Sigmoid colon (tissue), 7 donors: Measurements from ENCODE around the gene ESR1. TPM values are rescaled to one million over a fixed set of nuclear protein-coding genes. Genes with fewer than 3 reads are reported as not detected.

ENCODE experiments used
- DNase-seq: peaks from one replicate; pipeline ENCODE4 v3.0.0-alpha.2; 2019
- H3K27ac ChIP-seq, 4 donors: fragments of 200-600 bp; sonication (generic); one replicate each; pipeline ENCODE4 v1.5.1; 2016 to 2019; ENCODE audit warnings: mild to moderate bottlenecking in 1 of 4
- H3K27me3 ChIP-seq, 3 donors: fragments of 200-600 bp; sonication (generic); one replicate each; pipeline ENCODE4 v1.5.1; 2019; ENCODE audit warnings: mild to moderate bottlenecking in 1 of 3
- H3K36me3 ChIP-seq, 4 donors: fragments of 200-600 bp; sonication (generic); one replicate each; pipeline ENCODE4 v1.5.1; 2016 to 2019
- H3K4me1 ChIP-seq, 4 donors: fragments of 200-600 bp; sonication (generic); one replicate each; pipeline ENCODE4 v1.5.1; 2017 to 2019
- H3K4me3 ChIP-seq, 4 donors: fragments of 200-600 bp; sonication (generic); one replicate each; pipeline ENCODE4 v1.5.1; 2017 to 2019; ENCODE audit warnings: mild to moderate bottlenecking in 2 of 4, moderate library complexity in 1 of 4
- H3K9me3 ChIP-seq, 4 donors: fragments of 200-600 bp in 3 of 4; sonication (generic) in 3 of 4; one replicate each; pipeline versions ENCODE4 v1.5.1 to v1.6.1; 2013 to 2019
- CTCF ChIP-seq, 4 experiments: fragments of 450-650 bp in 3 of 4; fragments of 200-600 bp in 1 of 4; IDR thresholded peaks; one replicate each; pipeline ENCODE4 v1.5.1; 2016 to 2019; ENCODE audit warnings: antibody characterized with exemption in 4 of 4, mild to moderate bottlenecking in 3 of 4, moderate library complexity in 2 of 4
- EP300 ChIP-seq, 4 donors: sonication (generic); formaldehyde crosslinking; IDR thresholded peaks; one replicate each; pipeline ENCODE4 v1.6.1; 2017; ENCODE audit warnings: antibody characterized with exemption in 4 of 4
- POLR2A ChIP-seq, 2 donors: fragments of 450-650 bp; IDR thresholded peaks; one replicate each; pipeline ENCODE4 v1.6.1; 2016; ENCODE audit warnings: antibody characterized with exemption in 2 of 2, mild to moderate bottlenecking in 2 of 2, moderate library complexity in 2 of 2
- POLR2AphosphoS5 ChIP-seq, 4 donors: sonication (generic); formaldehyde crosslinking; IDR thresholded peaks; one replicate each; pipeline ENCODE4 v1.6.1; 2017; ENCODE audit warnings: antibody characterized with exemption in 4 of 4
- WGBS, 2 donors: extraction: QIAGEN DNeasy Blood & Tissue Kit; methylation state at CpG; one replicate each; pipeline ENCODE4 v1.1.7; 2013; 5-methylcytosine and 5-hydroxymethylcytosine counted together
- intact Hi-C: fragments of 100-400 bp; cut with DNase I; formaldehyde crosslinking; loops from one replicate; pipeline ENCODE4 v1.15.1; 2023
- polyA plus RNA-seq, 3 donors: library from polyadenylated mRNA; stranded (reverse); fragments of 200-250 nt; gene quantifications; one replicate each; pipeline ENCODE4 v1.2.3, GENCODE V29; 2013
- total RNA-seq, 4 donors: library from RNA; depleted of rRNA; stranded (reverse); fragments of >200 nt; gene quantifications; one replicate each; pipeline ENCODE4 v1.1.0, GENCODE V29; 2016
- donor health status: healthy with polysubstance abuse.
- donor health status: Bipolar disorder and iron deficiency.
- donor health status: healthy.

Gene ESR1
- total and polyA plus RNA-seq, 7 donors: under 0.01 to 2.2 (median 0.91) TPM; not detected in 1

GRCh38 chr6:151914484-151914883 lies 107.0 kb downstream of the ESR1 start:
- Histone ChIP-seq H3K4me3 (no peak overlapping the region), H3K27ac (no peak overlapping the region), H3K27me3 (no peaks in the 10 kb centered on the region), H3K4me1 (no peaks in the 10 kb centered on the region), H3K36me3 (no peaks in the 10 kb centered on the region), H3K9me3 (no peaks in the 10 kb centered on the region)
- TF ChIP-seq EP300 (IDR thresholded peaks at IDR 0.05): no peak
- no peak for TF ChIP-seq POLR2AphosphoS5 (IDR thresholded peaks at IDR 0.05)
- no peak for TF ChIP-seq CTCF (IDR thresholded peaks at IDR 0.05)
- no peak for TF ChIP-seq POLR2A (IDR thresholded peaks at IDR 0.05)
- 84 to 90% methylated on average over 4 of the region's 4 CpGs for WGBS, 2 donors
- intact Hi-C loops: no loop called here
- DNase-seq: no peak

GRCh38 chr6:151916075-151916474 lies 108.6 kb downstream of the ESR1 start:
- DNase-seq: no peak
- no peak overlapping the region for H3K4me3 ChIP-seq
- no peaks in the 10 kb centered on the region for H3K9me3 ChIP-seq
- H3K36me3 ChIP-seq: no peaks in the 10 kb centered on the region
- 84 to 92% methylated on average over 3 of the region's 3 CpGs for WGBS, 2 donors
- no peaks in the 10 kb centered on the region for H3K27me3 ChIP-seq
- no peaks in the 10 kb centered on the region for H3K4me1 ChIP-seq
- intact Hi-C loops: no loop called here
- H3K27ac ChIP-seq: no peak overlapping the region
- no peak for TF ChIP-seq POLR2AphosphoS5 (IDR thresholded peaks at IDR 0.05)
- TF ChIP-seq POLR2A (IDR thresholded peaks at IDR 0.05): no peak
- TF ChIP-seq CTCF (IDR thresholded peaks at IDR 0.05): no peak
- TF ChIP-seq EP300 (IDR thresholded peaks at IDR 0.05): no peak

- H3K4me1 ChIP-seq: no peaks in the 10 kb centered on the region
- H3K36me3 ChIP-seq: no peaks in the 10 kb centered on the region
- TF ChIP-seq EP300 (IDR thresholded peaks at IDR 0.05): no peak
- peak in 1 of 4 donors; percentile 16 for TF ChIP-seq POLR2AphosphoS5 (IDR thresholded peaks at IDR 0.05)
- no peaks in the 10 kb centered on the region for H3K27me3 ChIP-seq
- no peaks in the 10 kb centered on the region for H3K9me3 ChIP-seq
- intact Hi-C loops: no loop called here
- no peak overlapping the region for H3K27ac ChIP-seq
- WGBS, 2 donors: 80 to 92% methylated on average over 3 of the region's 3 CpGs
- no peak overlapping the region for H3K4me3 ChIP-seq
- DNase-seq: no peak
These were observed 109.2 kb downstream of the ESR1 start for GRCh38 chr6:151916680-151917164.

GRCh38 chr6:151917531-151918329 lies 110.2 kb downstream of the ESR1 start:
- 79 to 85% methylated on average over 6 of the region's 6 CpGs for WGBS, 2 donors
- Histone ChIP-seq H3K9me3 (peaks cover 0 to 4% (median 0%) of the 10 kb centered on the region in 4 donors), H3K4me1 (no peaks in the 10 kb centered on the region), H3K4me3 (no peak overlapping the region), H3K27me3 (no peaks in the 10 kb centered on the region), H3K36me3 (no peaks in the 10 kb centered on the region), H3K27ac (peak overlapping the region in 1 of 4 donors; percentile 28)
- no peak for DNase-seq
- TF ChIP-seq POLR2AphosphoS5 (IDR thresholded peaks at IDR 0.05): no peak
- no peak for TF ChIP-seq CTCF (IDR thresholded peaks at IDR 0.05)
- TF ChIP-seq POLR2A (IDR thresholded peaks at IDR 0.05): no peak
- no peak for TF ChIP-seq EP300 (IDR thresholded peaks at IDR 0.05)
- intact Hi-C loops: no loop called here

GRCh38 chr6:151940307-151940706 lies 132.8 kb downstream of the ESR1 start:
- no peak for DNase-seq
- intact Hi-C loops: no loop called here
- Histone ChIP-seq H3K27me3 (no peaks in the 10 kb centered on the region), H3K4me1 (no peaks in the 10 kb centered on the region), H3K9me3 (no peaks in the 10 kb centered on the region), H3K36me3 (no peaks in the 10 kb centered on the region), H3K27ac (no peak overlapping the region), H3K4me3 (no peak overlapping the region)
- 67 to 83% methylated on average over 3 of the region's 3 CpGs for WGBS, 2 donors
- TF ChIP-seq CTCF (IDR thresholded peaks at IDR 0.05) (no peak), POLR2A (IDR thresholded peaks at IDR 0.05) (no peak), POLR2AphosphoS5 (IDR thresholded peaks at IDR 0.05) (no peak), EP300 (IDR thresholded peaks at IDR 0.05) (no peak)
